Measurements from ENCODE around the gene POLE4. TPM values are rescaled to one million over a fixed set of nuclear protein-coding genes. Genes with fewer than 3 reads are reported as not detected.

POLE4 gene, protein sequence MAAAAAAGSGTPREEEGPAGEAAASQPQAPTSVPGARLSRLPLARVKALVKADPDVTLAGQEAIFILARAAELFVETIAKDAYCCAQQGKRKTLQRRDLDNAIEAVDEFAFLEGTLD
- 8.6 and 10.2 TPM in 2 replicates for total RNA-seq

DNA sequence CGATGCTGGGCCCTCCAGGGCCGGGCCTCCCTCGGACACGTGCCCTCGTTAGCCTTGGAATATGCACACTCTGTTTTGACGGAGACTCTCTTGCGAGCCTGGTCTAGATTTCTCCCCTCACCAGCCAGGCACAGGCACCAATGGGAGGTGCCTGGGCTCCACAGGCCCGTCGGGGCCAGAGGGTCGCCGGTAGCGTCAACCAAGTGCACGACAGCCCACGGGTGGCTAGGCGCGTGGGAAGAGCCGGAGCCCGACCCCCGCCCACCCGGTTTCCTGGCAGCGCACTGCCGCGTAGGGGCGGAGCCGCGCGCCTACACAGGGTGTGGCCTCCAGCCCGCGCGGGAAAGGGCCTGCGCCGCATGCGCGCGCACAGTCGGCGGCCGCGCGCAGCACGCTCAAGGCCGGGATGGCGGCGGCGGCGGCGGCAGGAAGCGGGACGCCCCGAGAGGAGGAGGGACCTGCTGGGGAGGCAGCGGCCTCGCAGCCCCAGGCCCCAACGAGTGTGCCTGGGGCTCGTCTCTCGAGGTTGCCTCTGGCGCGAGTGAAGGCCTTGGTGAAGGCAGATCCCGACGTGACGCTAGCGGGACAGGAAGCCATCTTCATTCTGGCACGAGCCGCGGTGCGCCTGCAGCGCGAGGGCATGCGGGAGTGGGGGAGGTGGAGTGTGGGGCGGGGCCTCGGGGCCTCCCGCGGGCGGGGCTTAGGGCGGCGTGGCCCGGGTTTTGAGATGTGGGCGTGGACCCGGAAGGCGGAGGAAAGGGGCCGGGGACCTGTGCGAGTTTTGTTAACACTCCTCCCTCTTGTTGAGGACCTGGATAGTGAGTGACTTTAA lies at the start of gene POLE4:
TSS of gene POLE4 (plus strand) at position 370 of the 832 bp plus-strand sequence. CDS start at position 407, 37 bp downstream.
- DNase-seq (ENCODE audit: extremely low read depth, low read depth, low spot score), result no peak

DNA sequence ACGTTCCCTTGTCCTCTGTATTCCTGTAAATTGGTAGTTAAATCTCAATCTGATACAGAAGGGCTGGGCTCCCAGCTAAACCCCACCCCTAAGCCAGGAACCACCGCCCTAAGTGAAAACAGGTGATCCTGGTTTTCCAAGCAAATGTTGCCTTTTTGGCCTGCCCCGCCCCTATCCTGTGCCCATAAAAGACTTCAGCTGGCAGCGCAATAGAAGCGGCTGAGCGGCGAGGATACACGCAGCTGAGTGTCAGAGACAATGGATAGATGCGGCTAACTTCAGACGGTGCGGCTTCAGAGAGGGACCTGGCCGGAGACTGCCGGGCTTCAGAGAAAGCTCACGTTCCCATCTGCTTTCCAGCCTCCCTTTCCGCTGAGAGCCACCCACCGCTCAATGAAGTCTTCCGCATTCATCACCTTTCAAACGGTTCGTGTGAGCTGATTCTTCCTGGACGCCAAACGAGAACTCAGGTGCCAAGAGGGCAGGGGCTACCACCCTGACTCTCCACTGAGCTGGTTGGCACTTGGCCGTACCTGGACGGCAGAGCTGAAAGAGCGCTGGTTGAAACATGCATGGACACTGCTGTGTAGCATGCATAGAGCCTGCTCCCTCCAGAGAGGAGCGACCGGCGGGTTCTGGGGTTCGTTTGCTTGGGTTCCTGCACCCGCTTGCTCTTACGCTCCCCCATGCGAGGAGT lies 49.5 kb upstream of the POLE4 start:
- no peak for DNase-seq (ENCODE audit: extremely low read depth, low read depth, low spot score)

DNA sequence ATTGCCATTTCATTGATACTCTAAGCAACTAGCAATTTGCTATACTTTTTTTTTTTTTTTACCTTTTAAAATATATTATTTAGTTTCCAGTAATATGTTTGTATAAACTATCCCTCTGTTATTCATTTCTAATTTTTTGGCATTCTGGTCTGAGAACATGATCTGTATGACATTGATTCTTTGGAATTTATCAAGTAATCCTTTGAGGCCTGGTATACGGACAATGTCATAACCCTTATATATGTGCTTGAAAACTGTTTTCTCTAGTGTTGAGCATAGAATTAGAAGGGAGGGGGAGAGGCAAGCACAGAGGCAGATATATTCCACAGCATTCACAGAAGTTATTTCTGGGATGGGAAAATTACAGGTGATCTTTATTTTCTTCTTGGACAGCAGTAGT lies 48.2 kb upstream of the POLE4 start:
- no peak for DNase-seq (ENCODE audit: extremely low read depth, low read depth, low spot score)

DNA sequence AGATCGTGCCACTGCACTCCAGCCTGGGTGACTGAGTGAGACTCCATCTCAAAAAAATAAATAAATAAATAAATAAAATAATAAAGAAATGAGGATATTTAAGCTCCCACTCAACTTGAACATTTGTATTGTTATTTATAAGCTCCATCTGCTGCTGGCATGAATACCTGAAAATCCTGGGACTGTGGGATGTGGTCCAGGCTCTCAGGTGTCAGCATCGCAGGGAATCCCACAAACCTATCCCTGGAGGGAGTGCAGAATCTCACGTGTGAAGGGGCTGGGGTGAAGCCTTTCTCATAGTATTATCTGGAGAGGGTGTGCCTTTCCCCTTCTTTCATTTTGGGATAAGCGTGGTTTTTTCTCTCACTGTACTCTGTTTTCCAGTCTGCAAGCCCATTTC lies 47.4 kb upstream of the POLE4 start:
- DNase-seq (ENCODE audit: extremely low read depth, low read depth, low spot score), result no peak

DNA sequence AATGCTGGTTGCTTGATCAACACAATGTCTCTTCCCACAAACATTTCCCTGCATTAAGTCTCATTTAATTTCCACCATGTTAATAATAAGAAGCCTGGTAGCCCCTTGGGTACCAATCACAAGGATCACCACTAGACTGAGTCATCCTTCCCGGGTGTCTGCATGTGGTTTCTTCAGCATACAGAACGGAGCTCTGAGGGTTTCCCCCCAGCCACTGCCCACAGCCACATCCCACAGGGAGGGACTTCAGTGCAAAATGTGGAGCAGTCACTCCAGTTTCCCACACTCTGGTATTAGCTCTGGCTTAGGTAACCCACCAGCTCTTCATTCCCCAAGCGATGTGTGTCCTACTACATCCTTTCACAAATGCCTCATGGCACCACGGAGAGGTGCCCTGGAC lies 42.7 kb upstream of the POLE4 start:
- DNase-seq (ENCODE audit: extremely low read depth, low read depth, low spot score), result no peak

DNA sequence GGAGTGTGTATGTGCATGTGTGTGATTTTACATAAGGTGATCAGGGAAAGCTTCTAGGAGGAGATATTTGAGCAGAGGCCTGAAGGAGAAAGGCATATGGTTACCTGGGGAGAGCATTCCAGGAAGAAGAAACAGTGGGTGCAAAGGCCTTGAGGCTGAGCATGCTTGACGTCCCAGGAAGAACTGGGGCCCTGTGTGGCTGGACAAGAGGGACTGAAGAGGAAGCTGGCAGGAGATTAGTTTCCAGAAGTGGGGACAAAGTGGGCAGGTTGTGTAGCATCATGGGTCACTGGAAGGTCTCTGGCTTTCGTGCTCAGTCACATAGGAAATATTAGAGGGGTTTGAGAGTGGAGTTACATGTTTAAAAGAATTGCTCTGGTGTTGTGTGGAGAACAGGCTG lies 42.0 kb upstream of the POLE4 start:
- no peak for DNase-seq (ENCODE audit: extremely low read depth, low read depth, low spot score)

DNA sequence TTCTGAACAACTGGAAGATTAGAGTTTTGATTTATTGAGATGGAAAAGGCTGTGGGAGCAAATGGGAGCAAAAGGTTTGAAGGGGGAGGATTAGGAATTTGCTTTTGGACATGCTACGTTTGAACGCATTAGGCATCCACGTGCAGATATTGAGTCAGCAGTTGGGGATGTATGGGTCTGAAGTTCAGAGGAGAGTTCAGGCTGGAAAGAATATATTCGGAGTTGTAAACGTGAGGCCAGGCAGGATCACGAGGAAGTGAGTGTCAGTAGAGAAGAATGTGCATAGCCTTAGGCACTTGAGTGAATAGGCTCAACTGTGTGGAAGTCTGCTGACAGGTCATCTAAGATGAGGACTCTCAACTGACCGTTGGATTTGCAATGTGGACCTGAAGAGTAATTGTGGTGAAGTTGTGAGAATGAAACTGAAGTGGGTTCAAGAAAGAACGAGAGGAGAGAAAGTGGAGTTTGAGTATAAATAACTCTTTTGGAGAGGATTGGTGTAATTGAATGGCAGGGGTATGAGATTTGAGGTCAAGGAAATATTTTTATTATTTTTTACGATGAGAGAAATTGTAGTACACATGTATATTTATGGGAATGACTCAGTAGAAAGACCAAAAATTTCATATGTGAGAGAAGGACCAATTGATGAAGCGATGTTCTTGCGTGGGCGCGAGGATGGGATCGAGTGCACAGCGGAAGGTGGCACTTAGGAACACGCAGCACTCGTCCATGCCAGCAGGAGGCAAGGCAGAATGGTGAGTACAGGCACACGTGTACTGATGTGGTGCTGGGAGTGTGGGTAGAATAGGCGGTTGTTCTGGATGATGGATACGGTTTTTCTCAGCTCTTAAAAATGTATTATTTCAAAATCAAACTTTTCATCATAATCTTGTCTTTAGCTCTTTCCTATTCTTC lies 40.5 kb upstream of the POLE4 start:
- DNase-seq (ENCODE audit: extremely low read depth, low read depth, low spot score), result no peak

DNA sequence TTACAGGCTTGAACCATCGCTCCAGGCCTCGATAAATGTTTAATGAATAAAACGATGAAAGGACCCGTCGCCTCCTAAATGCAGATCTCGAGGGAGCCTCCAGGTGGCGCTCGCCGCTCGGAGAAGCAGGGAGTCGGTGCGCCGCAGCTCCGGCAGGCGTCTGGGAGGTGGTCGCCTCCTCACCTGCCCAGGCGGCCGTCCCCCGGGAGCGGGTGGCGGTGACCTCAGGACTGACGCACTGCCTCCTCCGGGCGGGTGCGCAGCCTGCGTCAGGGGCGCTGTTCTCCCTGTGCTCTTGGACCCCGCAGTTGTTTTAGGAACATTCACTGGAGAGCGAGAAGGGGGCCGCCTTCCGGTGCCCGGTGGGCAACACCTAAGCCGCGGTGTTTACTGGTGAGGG lies 38.6 kb upstream of the POLE4 start:
- DNase-seq (ENCODE audit: extremely low read depth, low read depth, low spot score), result no peak

DNA sequence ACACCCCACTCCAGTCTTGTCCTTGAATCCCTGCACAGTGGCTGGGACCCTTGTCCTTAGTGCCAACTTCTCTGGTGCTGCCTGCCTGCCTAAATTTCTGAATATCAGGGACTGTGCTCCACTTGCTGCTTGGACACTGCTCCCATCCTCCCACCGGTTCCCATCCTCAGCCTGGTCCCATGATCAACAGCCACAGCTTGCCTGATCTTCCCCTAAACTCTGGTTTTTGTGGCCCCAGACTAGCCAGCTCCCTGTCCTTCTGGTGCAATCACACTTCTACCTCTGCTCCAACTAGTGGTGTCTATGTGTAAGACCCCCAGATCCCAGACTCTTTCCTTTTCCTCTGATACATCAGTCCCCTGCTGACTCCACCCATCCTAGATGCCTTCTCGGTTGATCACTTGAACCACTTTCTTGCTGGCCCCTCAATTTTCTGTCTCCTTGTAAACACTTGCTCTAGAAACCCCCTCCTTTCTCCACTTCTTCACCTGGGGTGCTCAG lies 37.2 kb upstream of the POLE4 start:
- DNase-seq (ENCODE audit: extremely low read depth, low read depth, low spot score), result no peak

DNA sequence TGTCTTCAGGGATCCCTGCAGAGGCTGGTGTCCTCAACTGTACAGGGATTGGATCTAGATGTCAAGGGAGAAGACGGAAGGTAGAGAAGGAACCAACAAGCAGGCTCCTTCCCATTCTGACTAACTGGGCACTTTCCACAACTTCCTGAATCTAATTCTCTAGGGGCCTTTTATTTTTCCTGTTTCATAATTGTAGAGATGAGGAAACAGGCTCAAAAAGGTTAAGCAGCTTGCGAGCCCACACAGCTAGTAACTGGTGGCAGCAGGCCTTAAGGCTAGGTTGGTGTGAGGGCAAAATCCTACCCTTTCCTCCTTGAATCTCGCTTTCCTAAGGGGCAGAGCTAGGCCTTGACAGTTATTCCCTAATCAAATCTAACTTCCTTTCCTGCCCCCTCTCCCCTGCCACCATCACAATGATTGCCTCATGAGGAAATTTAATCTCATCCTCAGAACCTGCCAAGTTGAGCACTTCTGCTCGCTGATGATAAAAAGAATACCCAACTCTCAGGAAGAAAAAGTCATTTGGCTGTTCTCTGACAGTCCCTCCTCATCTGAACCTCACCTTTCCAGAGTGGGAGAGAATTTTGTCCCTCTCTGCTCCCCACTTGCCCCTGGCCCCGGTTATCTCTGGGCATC lies 35.7 kb upstream of the POLE4 start:
- no peak for DNase-seq (ENCODE audit: extremely low read depth, low read depth, low spot score)

DNA sequence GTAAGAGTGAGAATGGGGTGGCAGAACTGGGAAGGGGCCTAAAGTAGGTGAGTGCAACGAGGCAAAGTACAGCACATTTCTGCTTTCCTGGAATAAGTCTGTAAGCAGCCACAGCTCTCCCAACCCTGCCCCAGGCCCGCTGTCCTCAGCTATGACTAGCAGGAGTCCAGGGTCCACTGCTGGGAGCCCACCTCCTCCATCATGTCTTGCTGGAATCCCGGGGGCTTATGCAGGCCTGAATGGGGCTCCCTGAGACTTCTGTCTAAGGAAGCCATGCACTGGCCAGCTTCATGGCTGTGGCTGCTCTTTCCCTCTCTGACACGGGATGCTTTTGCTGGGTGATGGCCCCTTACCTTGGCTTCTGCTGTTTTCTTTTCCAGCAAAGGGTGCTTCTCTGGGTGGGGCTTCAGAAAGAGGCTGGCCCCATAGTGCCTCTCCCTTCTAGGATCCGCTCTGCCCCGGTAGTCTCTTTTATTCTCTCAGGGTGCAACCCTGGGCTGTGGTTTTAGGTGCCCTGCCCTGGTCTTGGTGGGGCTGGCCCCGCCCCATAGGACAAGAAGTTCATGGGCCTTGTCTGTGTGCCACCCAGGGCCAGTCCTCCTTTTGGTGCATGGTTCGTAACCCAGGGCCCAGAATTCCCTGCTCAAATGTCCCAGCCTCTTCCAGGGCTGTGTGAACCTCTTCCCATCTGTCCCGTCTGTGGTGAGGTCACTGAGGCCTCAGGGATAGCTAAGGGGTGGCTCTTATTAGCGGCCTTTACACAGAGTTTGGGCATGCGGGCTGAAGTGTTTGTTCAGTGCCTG lies 33.8 kb upstream of the POLE4 start:
- no peak for DNase-seq (ENCODE audit: extremely low read depth, low read depth, low spot score)

DNA sequence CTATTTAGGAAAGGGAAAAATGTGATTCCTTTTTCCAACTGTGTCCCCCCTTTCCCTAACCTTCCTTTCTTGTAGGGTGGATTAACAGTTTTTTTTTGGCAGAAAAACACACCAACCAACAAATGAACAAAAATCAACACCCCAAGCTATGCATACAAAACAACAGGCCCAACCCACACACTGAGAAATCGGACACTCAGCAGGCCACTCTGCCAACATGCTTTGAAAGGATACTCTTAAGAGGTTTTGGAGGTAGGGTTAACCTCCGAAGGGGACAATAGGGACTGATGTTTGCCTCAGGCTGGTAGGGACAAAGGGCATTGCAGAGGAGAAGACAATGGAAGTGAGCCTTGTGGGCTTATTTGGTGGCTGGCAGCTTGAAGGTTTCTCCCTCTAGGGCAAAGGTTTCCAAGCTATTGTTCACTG lies 33.1 kb upstream of the POLE4 start:
- no peak for DNase-seq (ENCODE audit: extremely low read depth, low read depth, low spot score)

DNA sequence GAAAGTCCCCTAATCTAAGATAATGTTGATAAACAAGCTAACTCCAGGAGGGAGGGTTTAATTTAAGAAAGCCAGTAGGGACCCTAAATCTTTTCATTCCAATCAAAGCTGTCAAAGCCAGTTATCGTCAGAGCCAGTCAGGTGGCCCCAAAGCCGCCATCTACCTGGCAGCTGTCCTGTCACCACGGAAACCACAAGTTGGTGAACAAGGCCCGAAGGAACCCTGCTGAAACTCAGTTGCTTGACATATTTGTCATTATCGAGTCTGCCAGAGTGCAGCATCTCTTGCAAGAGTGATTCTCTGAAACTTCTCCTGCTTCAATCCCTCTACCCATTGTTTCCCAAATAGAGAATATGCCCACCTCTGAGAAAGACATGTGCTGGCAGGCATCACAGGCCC lies 30.8 kb upstream of the POLE4 start:
- DNase-seq (ENCODE audit: extremely low read depth, low read depth, low spot score), result no peak

DNA sequence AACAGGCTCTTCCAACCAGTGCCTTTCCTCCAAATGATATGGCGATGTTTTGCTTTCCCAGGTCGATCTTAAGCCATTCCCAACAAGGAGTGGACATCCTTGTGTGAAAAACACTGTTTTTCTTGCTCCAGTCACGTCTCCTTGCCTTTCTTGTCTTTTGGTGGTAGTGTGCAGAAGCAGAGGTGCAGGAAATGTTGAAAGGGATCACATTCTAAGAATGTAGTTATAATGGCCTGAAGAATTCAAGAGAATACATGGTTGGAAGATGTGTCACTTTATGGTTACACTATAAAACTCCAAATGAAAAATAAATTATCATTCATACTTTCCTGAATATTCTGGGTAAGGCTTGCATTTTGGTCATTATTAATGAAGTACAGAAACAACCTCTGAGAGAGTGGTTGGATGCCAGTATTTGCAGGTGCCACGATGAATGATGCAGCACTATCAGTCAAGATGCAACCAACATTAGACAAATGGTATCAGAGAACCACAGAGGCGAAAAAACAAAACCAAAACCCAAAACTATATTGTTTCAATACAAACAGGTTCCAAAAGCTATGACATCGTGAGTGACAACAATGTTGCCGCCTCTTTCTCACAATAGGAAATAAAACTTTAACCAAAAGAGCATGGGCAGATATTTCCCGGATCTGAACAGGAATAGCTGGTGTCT lies 27.5 kb upstream of the POLE4 start:
- no peak for DNase-seq (ENCODE audit: extremely low read depth, low read depth, low spot score)

DNA sequence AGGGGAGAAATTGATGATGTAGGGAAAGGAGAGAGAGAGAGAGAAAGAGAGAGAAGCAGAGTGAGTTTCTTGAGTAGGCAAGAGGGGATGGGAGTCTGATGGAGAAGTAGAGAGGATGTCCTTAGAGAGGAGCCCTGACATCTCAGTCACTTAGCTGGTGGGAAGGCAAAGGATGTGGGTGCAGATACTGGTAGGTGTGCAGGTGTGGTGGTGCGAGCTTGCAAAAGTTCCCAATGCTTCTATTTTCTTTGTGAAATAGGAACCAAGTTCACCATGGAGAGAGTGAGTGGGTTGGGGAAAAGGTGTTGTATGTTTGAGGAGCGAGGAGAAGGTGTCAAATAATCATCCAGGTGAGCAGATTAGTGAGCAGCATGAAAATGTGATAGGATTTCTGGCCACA lies 26.5 kb upstream of the POLE4 start:
- DNase-seq (ENCODE audit: extremely low read depth, low read depth, low spot score), result no peak

DNA sequence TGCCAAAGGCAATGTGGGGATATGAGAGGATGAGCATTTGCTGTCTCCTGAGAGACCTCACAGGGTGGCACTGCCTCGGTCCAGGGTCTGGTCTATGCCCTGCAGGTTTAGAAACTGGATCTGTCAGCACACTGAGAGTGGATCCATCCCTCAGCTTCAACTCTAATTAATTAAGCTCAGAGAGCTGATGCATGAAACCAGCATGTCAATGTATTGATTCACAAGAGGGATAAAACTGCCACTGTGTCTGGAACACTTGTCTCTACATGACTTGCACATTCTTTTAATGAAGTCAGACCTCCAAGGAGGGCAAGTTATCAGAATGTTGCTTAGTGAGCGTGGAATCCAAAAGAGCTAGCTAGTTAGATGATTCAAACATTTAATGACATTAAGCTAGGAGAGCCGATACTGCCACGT lies 22.5 kb upstream of the POLE4 start:
- no peak for DNase-seq (ENCODE audit: extremely low read depth, low read depth, low spot score)

DNA sequence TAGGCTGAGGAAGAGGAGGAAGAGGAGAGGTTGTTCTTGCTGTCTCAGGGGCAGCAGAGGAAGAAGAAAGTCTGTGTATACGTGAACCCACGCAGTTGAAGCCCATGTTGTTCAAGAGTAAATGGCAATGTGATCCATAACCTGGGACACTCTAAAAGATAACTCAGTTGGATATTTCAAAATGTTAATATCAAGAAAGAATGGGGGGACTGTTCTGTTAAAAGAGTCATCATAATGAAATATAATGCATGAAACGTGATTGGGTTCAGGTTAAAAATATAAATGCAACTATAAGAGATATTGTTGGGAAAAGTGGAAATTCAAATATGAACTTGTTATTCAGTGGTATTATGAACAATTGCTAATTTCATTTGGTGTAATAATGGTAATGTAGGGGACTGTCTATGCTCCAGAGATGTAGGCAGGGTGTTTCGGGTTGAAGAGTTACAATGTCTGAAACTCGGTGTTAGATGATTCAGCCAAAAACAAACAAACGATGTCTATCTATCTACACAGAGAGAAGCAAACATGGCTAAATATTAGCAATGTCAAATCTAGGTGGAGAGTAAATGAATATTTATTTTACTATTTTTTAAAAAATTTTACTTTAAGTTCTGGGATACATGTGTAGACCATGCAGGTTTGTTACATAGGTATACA lies 21.1 kb upstream of the POLE4 start:
- no peak for DNase-seq (ENCODE audit: extremely low read depth, low read depth, low spot score)

DNA sequence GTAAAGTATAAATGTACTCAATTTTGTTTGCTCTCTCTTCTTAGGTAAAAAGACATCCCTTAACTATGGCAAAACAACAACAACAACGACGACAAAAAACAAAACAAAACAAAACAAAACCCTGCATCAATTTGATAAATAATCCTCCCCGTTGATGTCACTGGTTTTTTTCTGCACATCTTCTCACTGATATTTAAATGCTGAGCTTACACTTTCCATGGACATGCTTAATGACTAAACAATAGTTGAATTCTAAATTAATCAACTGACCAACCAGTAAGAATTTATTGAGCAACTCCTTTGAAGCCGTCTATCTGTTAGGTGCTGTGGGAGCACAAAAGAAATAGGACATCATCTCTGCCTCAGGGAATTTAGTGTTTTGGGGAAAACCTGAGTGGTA lies 20.2 kb upstream of the POLE4 start:
- DNase-seq (ENCODE audit: extremely low read depth, low read depth, low spot score), result no peak

Data from glomerular endothelial cell (primary cell).